WTC11 (cell line): ENCODE results near the gene TP53AIP1.

Experiments
- ATF1 ChIP-seq: sonication (generic); formaldehyde crosslinking; IDR thresholded peaks from 2 replicates; pipeline ENCODE4 v1.8.1; 2023; ENCODE audit warnings: mild to moderate bottlenecking, moderate library complexity, missing genetic modification reagents
- NR3C1 ChIP-seq: sonication (generic); formaldehyde crosslinking; conservative IDR thresholded peaks from 2 replicates; pipeline ENCODE4 v1.8.1; 2023; ENCODE audit warnings: low read depth, mild to moderate bottlenecking, missing genetic modification reagents
- PRDM15 ChIP-seq: sonication (generic); formaldehyde crosslinking; IDR thresholded peaks from 2 replicates; pipeline ENCODE4 v1.8.0; 2022; ENCODE audit warnings: missing genetic modification reagents
- TCF7 ChIP-seq: sonication (generic); formaldehyde crosslinking; IDR thresholded peaks from 2 replicates; pipeline ENCODE4 v1.8.0; 2022; ENCODE audit warnings: mild to moderate bottlenecking, low read depth, missing genetic modification reagents, moderate library complexity
- TF ChIP-seq, protein P1 (sequence below): sonication (generic); formaldehyde crosslinking; IDR thresholded peaks from 2 replicates; pipeline ENCODE4 v1.8.0; 2022; ENCODE audit warnings: mild to moderate bottlenecking, missing genetic modification reagents
- TF ChIP-seq, protein P2 (sequence below): fragments of 200-600 bp; IDR thresholded peaks from 2 replicates; pipeline ENCODE4 v1.8.0; 2022; ENCODE audit warnings: antibody characterized with exemption

GRCh38 chr11:128911239-128911638 lies 31.4 kb downstream of the TP53AIP1 start:
- TF ChIP-seq TCF7 (CRISPR knock-in tag) (no peak), NR3C1 (CRISPR knock-in tag) (no peak), PRDM15 (CRISPR knock-in tag) (no peak), ATF1 (no peak)
- TF ChIP-seq, protein P1, sequence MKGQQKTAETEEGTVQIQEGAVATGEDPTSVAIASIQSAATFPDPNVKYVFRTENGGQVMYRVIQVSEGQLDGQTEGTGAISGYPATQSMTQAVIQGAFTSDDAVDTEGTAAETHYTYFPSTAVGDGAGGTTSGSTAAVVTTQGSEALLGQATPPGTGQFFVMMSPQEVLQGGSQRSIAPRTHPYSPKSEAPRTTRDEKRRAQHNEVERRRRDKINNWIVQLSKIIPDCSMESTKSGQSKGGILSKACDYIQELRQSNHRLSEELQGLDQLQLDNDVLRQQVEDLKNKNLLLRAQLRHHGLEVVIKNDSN (CRISPR knock-in tag) = no peak
- TF ChIP-seq, protein P2, sequence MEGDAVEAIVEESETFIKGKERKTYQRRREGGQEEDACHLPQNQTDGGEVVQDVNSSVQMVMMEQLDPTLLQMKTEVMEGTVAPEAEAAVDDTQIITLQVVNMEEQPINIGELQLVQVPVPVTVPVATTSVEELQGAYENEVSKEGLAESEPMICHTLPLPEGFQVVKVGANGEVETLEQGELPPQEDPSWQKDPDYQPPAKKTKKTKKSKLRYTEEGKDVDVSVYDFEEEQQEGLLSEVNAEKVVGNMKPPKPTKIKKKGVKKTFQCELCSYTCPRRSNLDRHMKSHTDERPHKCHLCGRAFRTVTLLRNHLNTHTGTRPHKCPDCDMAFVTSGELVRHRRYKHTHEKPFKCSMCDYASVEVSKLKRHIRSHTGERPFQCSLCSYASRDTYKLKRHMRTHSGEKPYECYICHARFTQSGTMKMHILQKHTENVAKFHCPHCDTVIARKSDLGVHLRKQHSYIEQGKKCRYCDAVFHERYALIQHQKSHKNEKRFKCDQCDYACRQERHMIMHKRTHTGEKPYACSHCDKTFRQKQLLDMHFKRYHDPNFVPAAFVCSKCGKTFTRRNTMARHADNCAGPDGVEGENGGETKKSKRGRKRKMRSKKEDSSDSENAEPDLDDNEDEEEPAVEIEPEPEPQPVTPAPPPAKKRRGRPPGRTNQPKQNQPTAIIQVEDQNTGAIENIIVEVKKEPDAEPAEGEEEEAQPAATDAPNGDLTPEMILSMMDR = no peak
